Cerebellar nuclear complex (tissue), 1 donor: Measurements from ENCODE around the gene NUFIP2.
"Not testable (repeated sequence)": the region's sequence is repeated elsewhere in the genome, so short reads cannot be mapped to it uniquely, and the experiment has no call there.

Experiments used
- DNase-seq, 2 experiments: peaks; one replicate each; lab custom pipeline; 2025; lab: John Stamatoyannopoulos, UW

The NUFIP2 gene, protein sequence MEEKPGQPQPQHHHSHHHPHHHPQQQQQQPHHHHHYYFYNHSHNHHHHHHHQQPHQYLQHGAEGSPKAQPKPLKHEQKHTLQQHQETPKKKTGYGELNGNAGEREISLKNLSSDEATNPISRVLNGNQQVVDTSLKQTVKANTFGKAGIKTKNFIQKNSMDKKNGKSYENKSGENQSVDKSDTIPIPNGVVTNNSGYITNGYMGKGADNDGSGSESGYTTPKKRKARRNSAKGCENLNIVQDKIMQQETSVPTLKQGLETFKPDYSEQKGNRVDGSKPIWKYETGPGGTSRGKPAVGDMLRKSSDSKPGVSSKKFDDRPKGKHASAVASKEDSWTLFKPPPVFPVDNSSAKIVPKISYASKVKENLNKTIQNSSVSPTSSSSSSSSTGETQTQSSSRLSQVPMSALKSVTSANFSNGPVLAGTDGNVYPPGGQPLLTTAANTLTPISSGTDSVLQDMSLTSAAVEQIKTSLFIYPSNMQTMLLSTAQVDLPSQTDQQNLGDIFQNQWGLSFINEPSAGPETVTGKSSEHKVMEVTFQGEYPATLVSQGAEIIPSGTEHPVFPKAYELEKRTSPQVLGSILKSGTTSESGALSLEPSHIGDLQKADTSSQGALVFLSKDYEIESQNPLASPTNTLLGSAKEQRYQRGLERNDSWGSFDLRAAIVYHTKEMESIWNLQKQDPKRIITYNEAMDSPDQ

DNA sequence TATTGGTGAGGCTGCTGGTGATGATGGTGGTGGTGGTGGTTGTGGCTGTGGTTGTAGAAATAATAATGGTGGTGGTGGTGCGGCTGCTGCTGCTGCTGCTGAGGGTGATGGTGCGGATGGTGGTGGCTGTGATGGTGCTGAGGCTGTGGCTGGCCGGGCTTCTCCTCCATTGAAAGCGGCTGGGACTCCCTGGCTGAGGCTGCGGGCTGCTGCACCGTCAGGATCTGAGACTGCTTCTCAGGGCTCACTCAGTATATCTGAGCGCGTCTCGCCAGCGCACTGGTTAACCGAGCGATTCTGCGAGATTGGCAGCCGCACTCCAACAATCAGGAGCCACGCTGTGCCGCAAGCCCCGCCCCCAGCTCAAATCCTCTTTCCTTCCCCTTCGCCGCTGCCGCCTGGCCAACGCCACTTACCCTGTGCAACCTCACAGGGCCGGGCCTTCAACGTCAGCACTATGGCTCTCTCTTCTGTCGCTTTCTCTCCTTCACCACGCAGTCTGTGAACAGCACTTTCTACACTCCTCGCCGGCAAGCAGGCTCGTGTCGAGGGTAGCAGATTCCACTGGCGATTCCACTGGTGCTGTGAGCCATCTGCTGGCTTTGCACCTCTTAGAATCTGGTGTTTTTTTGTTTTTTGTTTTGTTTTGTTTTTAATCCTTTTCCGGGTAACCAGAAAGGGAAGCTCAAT, at the start of gene NUFIP2:
NUFIP2 (minus strand) TSS at position 259 of the 690 bp plus-strand sequence; CDS start at position 170, 89 bp downstream.
- DNase-seq: peak; percentile 90 to 99

DNA sequence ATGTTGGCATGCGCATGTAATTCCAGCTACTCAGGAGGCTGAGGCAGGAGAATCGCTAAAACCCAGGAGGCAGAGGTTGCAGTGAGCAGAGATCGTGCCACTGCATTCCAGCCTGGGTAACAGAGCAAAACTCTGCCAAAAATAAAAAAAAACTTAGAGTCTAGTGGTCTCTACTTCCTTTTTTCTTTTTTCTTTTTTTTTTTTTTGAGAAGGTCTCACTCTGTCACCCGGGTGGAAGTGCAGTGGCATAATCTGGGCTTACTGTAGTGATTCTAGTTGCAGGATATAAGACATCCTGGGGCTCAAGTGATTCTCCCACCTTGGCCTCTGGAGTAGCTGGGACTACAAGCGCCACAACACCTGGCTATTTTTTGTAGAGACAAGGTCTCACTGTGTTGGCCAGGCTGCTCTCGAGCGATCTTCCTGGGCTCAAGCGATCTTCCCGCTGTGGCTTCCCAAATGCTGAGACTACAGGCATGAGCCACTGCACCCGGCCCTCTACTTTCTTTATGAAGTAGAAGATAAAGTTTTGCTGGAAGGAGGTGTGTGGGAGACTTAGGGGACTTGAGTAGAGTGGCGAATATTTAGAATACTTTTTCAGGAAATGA, 48.3 kb upstream of the NUFIP2 start:
- no peak for DNase-seq

DNA sequence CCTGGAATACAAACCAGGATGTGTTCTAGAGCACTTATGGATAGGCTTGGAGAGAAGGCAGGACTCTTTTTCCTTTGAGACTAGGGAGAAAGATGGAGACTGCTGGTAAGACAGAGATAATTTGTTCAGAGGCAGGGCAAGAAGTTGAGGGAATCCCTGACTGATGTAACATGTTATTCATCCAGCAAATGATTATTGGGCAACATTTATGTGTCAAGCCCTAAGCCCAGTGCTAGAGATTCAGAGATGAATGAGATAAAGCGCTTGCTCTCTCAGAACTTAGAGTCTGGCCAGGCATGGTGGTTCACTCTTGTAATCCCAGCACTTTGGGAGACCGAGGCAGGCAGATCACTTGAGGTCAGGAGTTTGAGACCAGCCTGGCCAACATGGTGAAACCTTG, 47.8 kb upstream of the NUFIP2 start:
- DNase-seq: no peak

DNA sequence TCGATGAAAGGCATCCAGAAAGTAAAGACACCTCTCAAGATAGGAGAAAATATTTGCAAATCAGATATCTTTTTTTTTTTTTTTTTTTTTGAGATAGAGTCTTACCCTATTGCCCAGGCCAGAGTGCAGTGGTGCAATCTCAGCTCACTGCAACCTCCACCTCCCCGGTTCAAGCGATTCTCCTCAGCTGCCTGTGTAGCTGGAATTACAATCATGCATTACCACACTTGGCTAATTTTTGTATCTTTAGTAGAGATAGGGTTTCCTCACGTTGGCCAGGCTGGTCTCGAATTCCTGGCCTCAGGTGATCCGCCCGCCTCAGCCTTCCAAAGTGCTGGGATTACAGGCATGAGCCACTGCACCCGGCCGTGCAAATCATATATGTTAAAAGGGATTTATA, 45.1 kb upstream of the NUFIP2 start:
- not testable (repeated sequence) for DNase-seq

DNA sequence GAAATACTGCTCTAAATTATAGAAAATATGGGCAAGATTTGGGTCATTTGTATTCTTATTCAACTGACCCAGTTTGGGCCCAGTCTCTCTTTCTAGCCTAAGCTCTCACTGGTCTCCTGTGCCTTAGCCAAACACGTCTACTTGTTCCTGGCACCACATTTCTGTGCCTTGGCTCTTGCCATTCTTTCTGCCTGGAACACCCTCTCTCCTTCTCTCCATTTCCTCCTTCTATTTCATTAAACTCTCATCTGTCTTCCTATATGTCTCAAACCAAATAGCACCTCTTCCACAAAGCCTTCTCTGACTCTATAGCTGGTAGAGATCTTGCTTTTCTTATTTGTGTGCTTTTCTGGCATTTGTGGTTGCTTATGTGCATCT, 37.7 kb upstream of the NUFIP2 start:
- no peak for DNase-seq

DNA sequence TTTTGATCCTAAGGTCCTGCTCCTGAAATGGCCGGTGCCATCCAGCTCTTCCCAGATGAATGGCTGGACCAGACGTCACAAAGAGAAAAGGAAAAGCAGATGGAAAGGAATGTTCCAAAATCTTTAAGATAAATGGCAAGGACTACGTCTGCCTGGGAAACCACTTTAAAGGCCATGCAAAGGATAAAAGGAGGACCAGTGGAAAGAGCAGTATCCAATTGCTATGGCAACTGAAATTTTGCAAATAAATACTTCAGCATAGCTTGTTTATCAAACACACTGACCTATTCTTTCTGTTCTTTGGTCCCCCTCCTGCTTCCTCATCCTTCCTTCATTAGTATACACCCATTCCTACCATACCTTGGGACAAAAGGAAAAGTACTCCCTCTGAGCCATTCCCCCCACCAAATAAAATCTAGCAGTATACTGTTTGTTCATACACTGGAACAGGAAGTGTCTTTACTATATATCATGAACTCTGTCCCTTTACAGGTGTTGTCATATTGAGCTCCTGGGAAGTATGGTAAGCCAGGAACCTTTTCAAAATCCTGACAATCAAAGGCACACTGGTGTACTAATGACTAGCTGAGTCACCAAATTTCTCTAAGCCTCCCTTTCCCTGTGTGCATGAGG, 37.2 kb upstream of the NUFIP2 start:
- no peak for DNase-seq

DNA sequence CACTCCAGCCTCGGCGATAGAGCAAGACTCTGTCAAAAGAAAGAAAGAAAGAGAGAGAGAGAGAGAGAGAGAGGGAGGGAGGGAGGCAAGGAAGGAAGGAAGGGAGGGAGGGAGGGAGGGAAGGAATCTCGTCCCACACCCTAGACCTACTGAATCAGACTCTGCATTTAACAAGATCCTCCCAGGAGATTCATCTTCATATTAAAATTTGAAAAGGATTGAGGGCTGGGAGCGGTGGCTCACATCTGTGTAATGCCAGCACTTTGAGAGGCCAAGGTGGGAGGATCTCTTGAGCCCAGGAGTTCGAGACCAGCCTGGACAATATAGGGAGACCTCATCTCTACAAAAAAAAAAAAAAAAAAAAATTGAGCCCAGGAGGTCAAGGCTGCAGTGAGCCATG, 33.5 kb upstream of the NUFIP2 start:
- DNase-seq: no peak

DNA sequence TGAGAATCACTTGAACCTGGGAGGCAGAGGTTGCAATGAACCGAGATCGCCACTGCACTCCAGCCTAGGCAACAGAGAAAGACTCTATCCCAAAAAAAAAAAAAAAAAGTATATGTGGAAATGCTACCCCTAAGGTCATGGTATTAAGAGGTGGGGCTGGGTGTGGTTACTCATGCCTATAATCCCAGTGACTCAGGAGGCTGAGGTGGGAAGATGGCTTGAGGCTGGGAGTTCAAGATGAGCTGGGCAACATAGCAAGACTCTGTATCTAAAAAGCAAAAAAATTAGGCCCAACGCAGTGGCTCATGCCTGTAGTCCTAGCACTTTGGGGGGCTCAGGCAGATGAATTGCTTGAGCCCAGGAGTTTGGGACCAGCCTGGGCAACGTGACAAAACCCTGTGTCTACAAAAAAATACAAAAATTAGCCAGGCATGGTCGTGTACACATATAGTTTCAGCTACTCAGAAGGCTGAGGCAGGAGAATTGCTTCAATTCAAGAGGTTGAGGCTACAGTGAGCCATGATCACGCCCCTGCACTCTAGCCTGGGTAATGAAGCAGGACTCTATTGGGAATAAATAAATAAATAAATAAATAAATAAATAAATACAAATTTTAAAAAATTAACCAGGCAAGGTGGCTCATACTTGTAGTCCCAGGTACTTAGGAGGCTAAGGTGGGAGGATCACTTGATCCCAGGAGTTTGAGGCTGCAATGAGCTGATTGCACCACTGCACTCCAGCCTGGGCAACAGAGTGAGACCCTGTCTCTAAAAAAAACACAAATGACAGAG, 32.3 kb upstream of the NUFIP2 start:
- no peak for DNase-seq

DNA sequence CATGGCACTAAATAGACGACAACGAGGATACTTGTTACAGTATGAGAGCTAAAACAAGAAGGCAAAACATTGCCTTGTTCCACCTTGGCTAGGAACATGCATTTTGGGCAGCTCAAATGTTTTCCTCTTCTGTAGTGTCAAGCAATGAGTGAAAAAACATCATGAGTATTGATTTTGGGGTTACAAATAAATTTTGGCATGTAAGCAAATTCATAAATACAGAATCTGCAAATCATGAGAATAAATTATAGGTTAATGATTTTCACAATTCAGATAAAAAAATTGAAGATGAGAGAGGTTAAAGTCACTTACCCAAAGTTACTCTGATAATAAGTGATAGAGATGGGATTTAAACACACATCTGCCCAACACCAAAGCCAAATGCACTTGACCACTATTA, 28.4 kb upstream of the NUFIP2 start:
- no peak for DNase-seq

DNA sequence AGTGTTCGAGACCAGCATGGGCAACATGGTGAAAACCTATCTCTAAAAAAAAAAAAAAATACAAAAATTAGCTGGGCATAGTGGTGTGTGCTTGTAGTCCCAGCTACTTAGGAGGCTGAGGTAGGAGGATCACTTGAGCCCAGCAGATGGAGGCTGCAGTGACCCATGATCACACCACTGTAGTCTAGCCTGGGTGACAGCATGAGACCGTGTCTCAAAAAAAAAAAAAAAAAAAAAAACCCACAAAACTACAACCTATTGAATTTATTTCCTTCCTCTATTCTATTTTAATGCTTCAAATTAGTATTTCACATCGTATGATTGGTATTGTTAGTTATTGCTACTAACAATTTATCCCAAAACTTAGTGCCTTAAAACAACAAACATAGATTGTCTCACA, 9.4 kb upstream of the NUFIP2 start:
- no peak for DNase-seq

DNA sequence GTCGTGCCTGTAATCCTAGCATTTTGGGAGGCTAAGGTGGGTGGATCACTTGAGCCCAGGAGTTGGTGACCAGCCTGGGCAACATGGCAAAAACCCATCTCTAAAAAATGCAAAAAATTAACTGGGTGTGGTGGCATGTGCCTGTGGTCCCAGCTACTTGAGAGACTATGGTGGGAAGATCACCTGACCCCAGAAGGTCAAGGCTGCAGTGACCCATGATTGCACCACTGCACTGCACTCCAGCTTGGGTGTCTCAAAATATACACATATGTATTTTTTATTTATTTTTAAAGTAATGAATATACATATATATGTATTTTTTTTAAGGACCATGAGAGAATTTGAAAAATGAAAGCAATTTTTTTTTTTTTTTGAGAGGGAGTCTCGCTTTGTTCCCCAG, 5.1 kb upstream of the NUFIP2 start:
- DNase-seq: no peak

DNA sequence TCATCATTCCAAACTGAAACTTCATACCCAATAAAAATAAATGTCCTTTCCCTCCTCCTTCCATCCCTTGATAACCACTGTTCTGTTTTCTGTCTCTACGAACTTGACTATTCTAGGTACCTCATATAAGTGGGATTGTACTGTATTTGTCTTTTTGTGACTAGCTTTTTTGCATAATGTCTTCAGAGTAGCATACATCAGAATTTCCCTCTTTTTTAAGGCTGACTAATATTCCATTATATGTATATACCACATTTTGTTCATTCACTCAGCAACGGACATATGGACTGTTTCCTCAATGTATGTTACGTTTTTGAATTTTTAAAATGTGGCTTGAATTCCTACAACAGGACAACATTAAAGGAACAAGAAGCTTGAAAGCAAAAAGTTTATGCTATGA, 1.5 kb upstream of the NUFIP2 start:
- no peak for DNase-seq

DNA sequence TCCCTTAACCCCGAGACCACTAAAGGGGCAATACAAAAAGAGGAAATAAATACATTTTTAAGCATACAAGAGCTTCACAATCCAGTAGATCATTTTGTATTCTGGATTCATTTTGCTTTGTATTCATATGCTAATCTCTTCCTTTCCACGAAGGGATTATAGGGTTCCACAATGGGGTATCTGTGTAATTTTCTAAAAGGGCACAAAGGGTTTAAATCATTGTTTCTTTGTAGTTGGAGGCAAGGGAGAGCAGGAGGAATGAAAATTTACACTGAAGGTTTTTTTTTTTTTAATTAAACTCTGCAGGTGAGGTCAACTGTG, 592 bp upstream of the NUFIP2 start:
- no peak for DNase-seq

DNA sequence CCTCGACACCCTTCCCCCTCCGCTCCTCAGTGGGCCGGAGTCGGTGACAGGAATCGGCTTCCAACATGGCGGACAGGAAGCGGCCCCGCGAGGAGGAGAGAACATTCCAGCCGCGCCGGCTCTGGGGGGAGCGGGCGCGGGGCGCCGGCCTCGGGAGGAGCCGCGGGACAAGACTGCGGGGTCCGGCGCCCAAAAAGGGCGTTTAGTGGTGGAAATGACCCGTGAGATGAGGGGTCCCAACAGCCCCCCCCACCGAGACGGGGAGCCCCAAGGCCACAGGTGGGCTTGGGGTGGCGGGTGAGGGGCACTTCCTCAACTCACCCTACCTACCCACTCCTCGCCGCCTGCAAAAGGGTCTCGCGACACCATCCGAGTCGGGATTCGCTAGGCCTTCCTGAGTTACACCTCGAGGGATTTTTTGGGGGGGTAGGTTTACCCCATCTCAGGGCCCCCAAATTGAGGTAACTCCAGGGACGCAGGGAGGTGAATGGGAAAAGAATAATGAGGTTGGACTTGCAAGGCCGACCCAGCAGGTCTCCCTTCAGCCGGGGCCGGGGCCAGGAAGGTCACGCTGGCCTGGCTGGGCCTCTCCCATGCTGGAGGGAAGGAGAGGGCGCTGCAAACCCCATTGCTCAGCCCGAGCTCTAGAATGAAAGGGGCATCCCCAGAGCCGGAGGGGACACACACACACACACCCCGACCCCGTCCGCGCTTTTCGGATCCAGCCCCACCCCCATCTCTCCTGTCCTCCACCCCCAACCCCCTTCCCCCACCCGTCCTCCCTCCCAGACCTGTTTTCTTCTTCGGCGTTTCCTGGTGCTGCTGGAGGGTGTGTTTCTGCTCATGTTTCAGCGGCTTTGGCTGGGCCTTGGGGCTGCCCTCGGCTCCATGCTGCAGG, 707 bp downstream of the NUFIP2 start:
- no peak for DNase-seq

DNA sequence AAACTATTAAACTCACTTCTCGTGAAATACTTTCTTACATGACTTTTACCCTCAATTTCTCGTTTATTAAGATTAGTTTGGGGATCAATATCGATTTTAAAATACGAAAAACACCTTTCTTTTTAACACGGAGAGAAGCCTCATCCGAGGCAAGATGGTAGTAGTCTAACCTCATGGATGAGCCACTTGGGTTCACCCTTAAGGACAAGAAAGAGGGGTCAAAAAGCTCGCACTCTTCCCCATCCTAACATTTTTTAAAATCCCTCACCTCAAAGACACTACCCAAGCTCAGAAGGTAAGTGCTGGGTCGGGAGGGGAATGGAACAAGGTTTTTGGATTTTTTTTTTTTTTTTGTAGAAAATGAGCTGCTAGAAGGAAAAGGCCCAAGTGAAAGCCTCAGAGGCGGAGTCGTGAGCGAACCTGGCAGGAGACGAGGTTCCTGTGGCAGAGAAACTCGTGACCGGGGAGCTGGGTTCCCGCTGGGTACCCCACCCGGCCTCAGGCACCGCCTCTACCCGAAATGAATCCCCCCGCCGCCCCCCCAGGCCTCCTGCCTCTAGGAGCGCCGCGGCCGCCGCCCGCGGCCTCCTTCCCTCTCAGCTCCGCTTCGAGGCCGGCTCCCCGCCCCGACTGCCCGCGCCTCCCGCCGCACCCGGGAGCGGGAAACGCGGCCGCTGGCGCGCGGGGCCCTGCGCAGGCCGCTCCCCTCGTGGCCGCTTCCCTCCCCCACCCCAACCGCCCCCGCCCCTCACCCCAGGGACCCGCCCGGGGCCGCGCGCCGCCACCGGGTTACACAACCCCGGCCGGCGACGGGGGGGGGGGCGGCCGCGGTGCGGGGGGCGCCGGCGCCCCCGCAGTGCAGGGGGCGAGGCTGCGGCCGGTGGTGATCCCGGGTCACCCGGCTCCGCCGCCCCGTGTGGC, 1.6 kb downstream of the NUFIP2 start:
- no peak for DNase-seq

DNA sequence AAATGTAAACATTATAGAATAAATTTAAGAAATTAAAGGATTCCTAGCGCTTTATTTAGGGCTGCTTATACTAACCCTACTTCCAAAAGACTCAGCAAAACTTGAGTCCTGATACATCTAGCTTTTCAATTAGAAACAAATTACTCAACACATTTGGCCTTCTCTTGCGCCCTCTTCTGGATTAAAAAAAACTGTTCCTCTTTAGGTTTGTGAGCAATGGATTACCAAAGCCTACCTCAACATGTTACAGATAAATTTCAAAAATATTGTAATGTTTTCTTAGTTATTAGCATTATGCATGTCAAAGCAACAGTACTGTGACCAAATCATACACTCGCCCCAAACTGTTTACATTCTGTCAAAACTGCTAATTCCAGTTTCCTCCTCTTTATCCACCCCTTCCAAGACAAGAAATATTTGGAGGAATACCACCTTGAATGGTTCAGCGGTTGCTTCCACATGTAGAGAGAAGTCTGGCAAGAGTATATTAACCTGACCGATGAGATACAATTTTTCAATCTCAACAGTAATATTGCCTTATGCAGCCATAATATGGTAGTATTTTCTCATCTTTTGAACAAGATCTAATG, 2.7 kb downstream of the NUFIP2 start:
- DNase-seq: peak in 1 of 2 experiments; percentile 36

DNA sequence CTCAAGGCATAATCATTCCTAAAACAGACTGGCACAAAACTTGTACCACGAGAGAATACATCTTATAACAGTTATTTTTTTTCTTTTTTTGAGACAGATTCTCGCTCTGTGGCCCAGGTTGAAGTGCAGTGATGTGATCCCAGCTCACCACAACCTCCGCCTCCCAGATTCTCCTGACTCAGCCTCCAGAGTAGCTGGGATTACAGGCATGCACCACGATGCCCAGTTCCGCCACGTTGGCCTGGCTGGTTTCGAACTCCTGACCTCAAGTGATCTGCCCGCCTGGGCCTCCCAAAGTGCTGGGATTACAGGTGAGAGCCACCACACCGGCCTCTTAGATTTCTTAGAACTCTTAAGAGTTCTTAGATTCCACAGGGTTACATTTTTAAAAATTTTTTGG, 4.1 kb downstream of the NUFIP2 start:
- no peak for DNase-seq

DNA sequence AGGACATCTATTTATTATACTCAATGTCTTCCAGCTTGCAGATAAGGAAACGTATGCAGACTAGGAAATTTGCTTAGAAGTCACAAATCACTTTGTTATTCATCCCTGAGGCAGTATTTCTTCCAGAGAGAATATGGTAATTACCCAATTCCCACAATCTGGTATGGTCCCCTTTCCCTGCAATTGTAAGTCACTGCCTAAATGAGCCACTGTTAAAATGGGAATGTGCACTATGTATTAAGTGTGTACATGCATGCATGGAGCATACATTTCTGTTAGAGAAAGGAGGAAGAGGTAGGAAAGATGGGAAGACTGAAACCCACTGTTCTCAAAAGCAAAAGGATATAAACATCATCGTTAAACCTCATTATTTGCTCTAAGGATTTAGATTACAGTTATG, 10.0 kb downstream of the NUFIP2 start:
- no peak for DNase-seq

DNA sequence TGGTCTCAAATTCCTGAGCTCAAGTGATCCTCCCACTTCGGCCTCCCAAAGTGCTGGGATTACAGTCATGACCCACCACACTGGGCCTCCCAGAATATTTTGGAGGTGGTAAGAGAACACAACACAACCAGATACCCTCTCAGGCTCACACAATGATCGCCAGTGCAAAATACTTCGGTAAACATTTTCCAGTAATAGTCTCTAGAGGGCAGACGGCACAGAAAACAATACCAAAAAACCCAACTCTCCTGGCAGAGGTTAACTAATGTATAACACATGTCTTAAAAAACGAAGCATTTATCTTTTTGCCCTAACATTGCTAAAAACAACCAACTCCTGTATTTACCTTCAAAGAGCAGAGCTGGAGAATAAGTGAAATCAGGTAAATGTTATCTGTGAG, 10.5 kb downstream of the NUFIP2 start:
- no peak for DNase-seq
